Right hindlimb (tissue), 1 donor: ENCODE results near the gene MARCHF3.
"Not testable (repeated sequence)": the region's sequence is repeated elsewhere in the genome, so short reads cannot be mapped to it uniquely, and the experiment has no call there.

Source experiments
- DNase-seq: peaks from one replicate; pipeline ENCODE4 v3.0.0-alpha.2; 2018

MARCHF3 gene

GRCh38 chr5:126845470-126846070 is 184.8 kb downstream of the MARCHF3 start:
- DNase-seq: peak; percentile 65

GRCh38 chr5:126843375-126843774 is 187.0 kb downstream of the MARCHF3 start:
- DNase-seq: not testable (repeated sequence)

DNA sequence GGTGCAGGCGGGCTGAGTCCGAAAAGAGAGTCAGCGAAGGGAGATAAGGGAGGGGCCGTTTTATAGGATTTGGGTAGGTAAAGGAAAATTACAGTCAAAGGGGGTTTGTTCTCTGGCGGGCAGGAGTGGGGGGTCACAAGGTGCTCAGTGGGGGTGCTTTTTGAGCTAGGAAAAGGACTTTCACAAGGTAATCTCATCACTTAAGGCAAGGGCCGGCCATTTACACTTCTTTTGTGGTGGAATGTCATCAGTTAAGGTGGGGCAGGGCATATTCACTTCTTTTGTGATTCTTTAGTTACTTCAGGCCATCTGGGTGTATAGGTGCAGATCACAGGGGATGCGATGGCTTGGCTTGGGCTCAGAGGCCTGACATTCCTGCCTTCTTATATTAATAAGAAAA is 191.0 kb downstream of the MARCHF3 start:
- not testable (repeated sequence) for DNase-seq

GRCh38 chr5:126837906-126838539 is 192.3 kb downstream of the MARCHF3 start:
- no peak for DNase-seq

GRCh38 chr5:126837242-126837641 is 193.1 kb downstream of the MARCHF3 start:
- DNase-seq: no peak

- DNase-seq: no peak
These were observed 193.6 kb downstream of the MARCHF3 start for GRCh38 chr5:126836778-126837177.

DNA sequence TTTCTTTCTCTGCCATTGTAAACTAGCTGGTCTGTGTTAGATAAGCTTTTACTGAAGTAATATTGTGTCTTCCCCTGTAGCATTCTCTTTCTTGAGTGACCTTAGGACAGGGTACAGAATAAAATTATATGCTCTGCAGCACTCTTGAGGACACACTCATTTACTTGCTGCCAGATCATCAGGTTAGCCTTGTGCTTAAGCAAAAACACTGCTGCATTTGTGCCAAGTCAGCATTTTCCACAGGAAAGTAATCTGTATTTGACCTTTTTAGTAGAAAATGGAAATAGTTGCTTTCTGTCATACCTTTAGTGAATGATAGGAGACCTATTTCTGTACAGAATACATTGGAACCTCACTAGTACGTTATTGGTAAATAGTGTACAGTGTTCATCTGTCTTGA is 199.2 kb downstream of the MARCHF3 start:
- no peak for DNase-seq

DNA sequence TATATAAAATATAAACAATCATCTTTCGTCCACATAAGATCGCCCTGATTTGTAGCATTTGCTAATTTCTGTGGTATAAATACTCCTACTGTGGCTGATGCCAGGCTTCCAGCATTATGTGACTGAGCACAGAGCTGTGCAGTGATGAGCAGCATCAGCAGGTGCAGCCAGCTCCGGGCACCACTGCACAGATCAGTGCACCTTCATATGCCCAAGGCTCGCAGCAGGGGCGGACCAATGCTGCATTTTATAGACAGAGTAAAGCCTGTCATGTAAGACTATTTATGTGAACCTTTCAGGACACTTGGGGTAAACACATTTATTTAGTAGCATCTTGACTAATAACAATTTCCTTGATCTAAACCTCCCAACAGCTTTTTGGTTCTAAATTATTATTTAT is 200.3 kb downstream of the MARCHF3 start:
- DNase-seq: no peak

DNA sequence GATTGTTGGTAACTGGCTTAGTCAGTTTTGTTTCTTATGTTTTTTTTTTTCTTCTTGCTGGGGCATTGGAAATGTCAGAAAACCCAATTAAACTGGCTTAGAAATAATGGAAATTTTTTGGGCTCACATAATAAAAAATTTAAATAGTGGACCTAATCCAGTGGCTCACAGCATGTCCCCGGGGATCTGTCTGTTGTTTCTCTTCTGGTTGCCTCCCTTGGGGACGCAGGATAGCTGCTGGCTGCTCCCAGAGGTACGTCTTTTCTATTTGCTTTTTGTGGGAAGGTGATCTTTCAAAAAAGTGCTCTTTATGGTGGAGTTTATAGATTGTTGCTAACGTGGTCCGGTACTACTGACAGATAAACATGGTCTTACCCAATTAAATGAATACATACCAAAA is 201.3 kb downstream of the MARCHF3 start:
- no peak for DNase-seq

DNA sequence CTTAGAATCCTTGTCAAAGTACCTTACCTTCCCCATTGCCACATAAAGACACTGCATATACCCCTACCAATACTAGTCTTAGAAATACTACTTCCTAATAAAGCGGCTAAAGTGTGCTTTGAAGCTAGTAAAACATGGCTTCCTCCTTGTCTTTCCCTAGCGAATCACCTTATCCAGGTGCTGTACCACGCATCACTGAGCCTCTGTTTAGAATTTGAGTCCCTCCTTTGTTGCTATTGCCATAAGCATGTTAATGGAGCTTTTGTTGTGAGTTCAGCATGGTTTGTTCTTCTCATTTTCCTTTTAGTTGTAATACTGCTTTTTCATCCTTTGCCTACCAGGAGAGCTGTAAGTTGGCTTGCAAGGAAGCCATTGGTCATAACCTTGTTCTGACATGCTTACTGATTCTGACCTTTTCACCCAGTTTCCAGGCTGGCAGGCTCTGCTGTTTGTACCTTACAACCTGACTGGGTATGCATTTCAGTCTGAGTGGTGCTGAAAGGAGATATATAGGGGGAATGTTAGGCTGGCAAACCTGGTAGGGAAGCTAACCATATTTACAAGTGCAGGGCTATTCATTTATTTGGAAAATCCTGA is 203.6 kb downstream of the MARCHF3 start:
- DNase-seq: no peak

GRCh38 chr5:126819253-126819652 is 211.1 kb downstream of the MARCHF3 start:
- DNase-seq: no peak

- no peak for DNase-seq
These were observed 211.6 kb downstream of the MARCHF3 start for GRCh38 chr5:126818736-126819135.
